ENCODE measurements around the gene PKP3. TPM values are rescaled to one million over a fixed set of nuclear protein-coding genes. Genes with fewer than 3 reads are reported as not detected.
"Not testable (repeated sequence)": the region's sequence is repeated elsewhere in the genome, so short reads cannot be mapped to it uniquely, and the experiment has no call there.

Gene PKP3
- total RNA-seq, 2 experiments from 2014 or later: not detected

GRCh38 chr11:406796-407650 is 13.0 kb downstream of the PKP3 start:
- no peaks in the 10 kb centered on the region for H3K9me3 Mint-ChIP-seq
- peak; percentile 91 for DNase-seq

DNA sequence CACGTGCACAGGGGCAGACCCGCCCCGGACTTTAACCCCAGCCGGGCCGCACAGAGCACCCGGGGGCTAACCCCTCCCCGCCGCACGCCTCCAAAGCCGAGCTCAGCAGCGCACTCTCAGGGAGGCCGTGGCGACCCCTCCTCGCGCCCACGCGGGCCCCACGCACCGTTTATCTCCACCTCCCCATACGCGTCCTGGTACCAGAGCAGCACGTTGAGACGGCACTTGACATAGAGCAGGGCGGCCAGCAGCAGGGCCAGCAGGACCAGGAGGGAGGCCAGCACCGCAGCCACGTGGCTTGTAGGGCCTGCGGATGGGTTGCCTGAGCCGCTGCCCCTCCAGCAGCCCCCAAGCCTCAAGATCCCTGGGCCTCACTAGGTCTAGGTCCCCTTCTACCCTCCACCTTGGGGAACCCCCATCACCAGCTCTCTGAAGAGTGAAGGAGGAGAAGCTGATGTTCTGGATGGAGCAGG is 13.7 kb downstream of the PKP3 start:
- CTCF ChIA-PET: interaction anchor here (0.9 to 2.4 kb wide), 5 partner anchors 9 to 111 kb away, joined by 3 to 21 read pairs (median 4); partner anchors contain the start of gene PTDSS2
- Mint-ChIP-seq H3K4me1 (ENCODE audit: low read depth) (peaks cover 2% of the 10 kb centered on the region), H3K9me3 (no peaks in the 10 kb centered on the region), H3K27me3 (ENCODE audit: low read depth) (no peaks in the 10 kb centered on the region), H3K27ac (no peak overlapping the region), H3K36me3 (ENCODE audit: low read depth) (peaks cover 1% of the 10 kb centered on the region), H3K4me3 (peak overlapping the region; percentile 36)
- no peak for DNase-seq
- intact Hi-C loops (cut with micrococcal nuclease): loop anchor here (1.0 to 2.0 kb wide), 6 partner anchors 8 to 169 kb away; partner anchors contain the start of gene PHRF1

More at GRCh38 chr11:406796-407650, 13.0 kb downstream of the PKP3 start:
- Mint-ChIP-seq H3K36me3 (ENCODE audit: low read depth) (peaks cover 1% of the 10 kb centered on the region), H3K27ac (no peak overlapping the region), H3K27me3 (ENCODE audit: low read depth) (no peaks in the 10 kb centered on the region), H3K4me3 (peak overlapping the region; percentile 58), H3K4me1 (ENCODE audit: low read depth) (peaks cover 2% of the 10 kb centered on the region)
- intact Hi-C loops (cut with micrococcal nuclease): loop anchor here (1.0 to 2.0 kb wide), 6 partner anchors 8 to 169 kb away; partner anchors contain the start of gene PHRF1
- CTCF ChIA-PET: interaction anchor here (0.7 to 2.4 kb wide), 6 partner anchors 10 to 112 kb away, joined by 3 to 21 read pairs (median 4); partner anchors contain the start of gene PTDSS2

- intact Hi-C loops (cut with micrococcal nuclease): no loop called here
- H3K9me3 Mint-ChIP-seq: no peaks in the 10 kb centered on the region
- peak overlapping the region; percentile 34 for H3K4me3 Mint-ChIP-seq
- DNase-seq: no peak
- H3K36me3 Mint-ChIP-seq (ENCODE audit: low read depth): peaks cover 1% of the 10 kb centered on the region
- no peak overlapping the region for H3K27ac Mint-ChIP-seq
- peaks cover 9% of the 10 kb centered on the region for H3K4me1 Mint-ChIP-seq (ENCODE audit: low read depth)
- CTCF ChIA-PET: interaction anchor here (2.4 kb wide), 1 partner anchor 41 kb away, joined by 21 read pairs; the partner anchor contains the start of gene PTDSS2
- H3K27me3 Mint-ChIP-seq (ENCODE audit: low read depth): no peaks in the 10 kb centered on the region
These were observed 14.4 kb downstream of the PKP3 start for GRCh38 chr11:408154-409007.

DNA sequence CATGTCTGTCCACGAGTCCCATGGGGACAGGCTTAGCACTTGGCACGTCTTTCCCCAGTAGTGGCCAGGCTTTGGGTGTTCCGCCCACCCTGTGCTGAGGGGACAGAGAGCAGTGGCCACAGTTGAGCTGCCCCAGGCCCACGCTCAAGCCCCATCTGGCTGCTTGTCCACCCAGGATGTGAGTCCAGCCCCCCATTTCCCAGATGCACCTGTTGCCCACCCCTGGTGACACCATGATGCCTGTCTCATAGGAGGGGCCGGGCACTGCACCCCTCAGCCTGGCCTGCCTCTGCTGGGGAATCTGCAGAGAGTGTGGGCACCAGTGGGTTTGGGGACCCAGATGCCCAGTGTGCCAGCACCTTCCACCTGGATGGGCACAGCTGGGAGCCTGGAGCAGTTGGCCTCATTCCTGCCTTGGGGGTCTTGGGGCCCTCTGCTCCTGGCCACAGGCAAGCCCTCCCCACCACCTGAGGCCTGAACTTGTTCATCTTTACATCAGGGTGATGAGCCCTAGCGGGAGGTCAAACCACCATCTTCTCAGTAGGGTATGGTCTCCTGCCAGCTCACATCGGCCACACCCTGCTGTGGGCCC is 15.1 kb downstream of the PKP3 start:
- Mint-ChIP-seq H3K27me3 (ENCODE audit: low read depth) (no peaks in the 10 kb centered on the region), H3K4me1 (ENCODE audit: low read depth) (peaks cover 12% of the 10 kb centered on the region), H3K9me3 (no peaks in the 10 kb centered on the region), H3K27ac (no peak overlapping the region), H3K4me3 (no peak overlapping the region), H3K36me3 (ENCODE audit: low read depth) (peaks cover 1% of the 10 kb centered on the region)
- intact Hi-C loops (cut with micrococcal nuclease): no loop called here
- DNase-seq: no peak
- CTCF ChIA-PET: no interaction called here

DNA sequence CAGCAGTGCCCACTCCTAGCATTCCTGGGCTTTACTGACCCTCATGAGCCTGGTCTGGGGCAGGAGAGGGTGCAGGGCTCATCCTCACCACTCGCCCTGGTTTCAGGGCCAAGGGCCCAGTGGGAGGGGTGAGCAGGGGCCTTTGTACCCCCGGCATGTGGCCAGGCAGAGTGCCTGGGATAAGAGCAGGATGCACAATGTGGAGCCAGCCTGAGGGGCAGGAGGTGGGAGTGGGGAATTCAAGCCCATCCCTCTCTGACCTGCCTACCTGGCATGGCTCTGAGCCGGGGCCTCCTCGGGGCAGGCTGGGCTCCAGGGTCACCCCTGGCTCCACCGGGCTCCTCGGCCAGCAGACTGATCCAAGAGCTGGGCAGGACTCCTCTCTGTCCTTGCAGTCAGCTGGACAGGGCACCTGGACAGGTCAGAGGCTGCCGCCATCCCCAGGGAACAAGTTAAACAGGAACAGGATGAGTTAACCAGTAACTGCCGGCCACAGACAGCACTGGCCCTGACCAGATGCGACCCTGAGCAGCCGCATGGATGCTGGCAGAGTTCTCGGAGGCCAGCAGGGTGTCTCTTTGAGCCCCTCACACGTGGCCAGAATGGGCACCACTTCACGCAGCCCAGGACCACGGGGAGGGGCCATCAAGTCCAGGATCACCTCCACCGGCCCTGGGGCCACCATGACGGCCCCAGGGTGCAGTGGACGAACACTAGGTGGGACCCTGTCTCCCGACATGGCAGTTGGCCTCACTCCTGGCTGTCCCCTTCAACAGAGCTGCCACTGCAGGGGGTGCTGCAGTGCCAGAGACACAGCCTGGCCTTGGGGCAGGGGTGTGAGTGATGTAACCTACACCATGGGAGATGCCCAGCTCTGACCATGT is 15.8 kb downstream of the PKP3 start:
- no peak overlapping the region for H3K4me3 Mint-ChIP-seq
- CTCF ChIA-PET: interaction anchor here (1.1 kb wide), 1 partner anchor 39 kb away, joined by 3 read pairs; no protein-coding TSS in a partner anchor

GRCh38 chr11:410711-411110 is 16.7 kb downstream of the PKP3 start:
- H3K9me3 Mint-ChIP-seq; H3K27me3 Mint-ChIP-seq (ENCODE audit: low read depth); H3K4me3 Mint-ChIP-seq; DNase-seq; H3K36me3 Mint-ChIP-seq (ENCODE audit: low read depth); intact Hi-C loops (cut with micrococcal nuclease); H3K27ac Mint-ChIP-seq: not testable (repeated sequence)
- peaks cover 24% of the 10 kb centered on the region for H3K4me1 Mint-ChIP-seq (ENCODE audit: low read depth)
- CTCF ChIA-PET: interaction anchor here (1.1 kb wide), 1 partner anchor 38 kb away, joined by 3 read pairs; no protein-coding TSS in a partner anchor

More for the DNA sequence above, 15.8 kb downstream of the PKP3 start:
- Mint-ChIP-seq H3K4me1 (ENCODE audit: low read depth) (peaks cover 19% of the 10 kb centered on the region), H3K36me3 (ENCODE audit: low read depth) (peaks cover 1% of the 10 kb centered on the region), H3K9me3 (no peaks in the 10 kb centered on the region), H3K27me3 (ENCODE audit: low read depth) (no peaks in the 10 kb centered on the region), H3K27ac (no peak overlapping the region)
- DNase-seq: no peak
- intact Hi-C loops (cut with micrococcal nuclease): no loop called here

DNA sequence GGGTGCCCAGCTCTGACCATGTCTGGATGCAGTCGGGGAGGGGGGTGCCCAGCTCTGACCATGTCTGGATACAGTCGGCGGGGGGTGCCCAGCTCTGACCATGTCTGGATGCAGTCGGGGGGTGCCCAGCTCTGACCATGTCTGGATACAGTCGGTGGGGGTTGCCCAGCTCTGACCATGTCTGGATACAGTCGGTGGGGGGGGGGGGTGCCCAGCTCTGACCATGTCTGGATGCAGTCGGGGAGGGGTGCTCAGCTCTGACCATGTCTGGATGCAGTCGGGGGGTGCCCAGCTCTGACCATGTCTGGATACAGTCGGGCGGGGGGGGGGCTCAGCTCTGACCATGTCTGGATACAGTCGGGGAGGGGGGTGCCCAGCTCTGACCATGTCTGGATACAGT is 17.5 kb downstream of the PKP3 start:
- H3K27me3 Mint-ChIP-seq (ENCODE audit: low read depth); H3K9me3 Mint-ChIP-seq; intact Hi-C loops (cut with micrococcal nuclease); DNase-seq; H3K36me3 Mint-ChIP-seq (ENCODE audit: low read depth); CTCF ChIA-PET; H3K4me3 Mint-ChIP-seq; H3K27ac Mint-ChIP-seq: not testable (repeated sequence)
- H3K4me1 Mint-ChIP-seq (ENCODE audit: low read depth): peaks cover 30% of the 10 kb centered on the region

GRCh38 chr11:412641-413119 is 18.7 kb downstream of the PKP3 start:
- intact Hi-C loops (cut with micrococcal nuclease): no loop called here
- no peak for DNase-seq
- Mint-ChIP-seq H3K27me3 (ENCODE audit: low read depth) (no peaks in the 10 kb centered on the region), H3K4me1 (ENCODE audit: low read depth) (peaks cover 30% of the 10 kb centered on the region), H3K36me3 (ENCODE audit: low read depth) (no peaks in the 10 kb centered on the region), H3K4me3 (no peak overlapping the region), H3K9me3 (no peaks in the 10 kb centered on the region), H3K27ac (no peak overlapping the region)
- CTCF ChIA-PET: interaction anchor here (1.2 kb wide), 1 partner anchor 36 kb away, joined by 6 read pairs; no protein-coding TSS in a partner anchor

DNA sequence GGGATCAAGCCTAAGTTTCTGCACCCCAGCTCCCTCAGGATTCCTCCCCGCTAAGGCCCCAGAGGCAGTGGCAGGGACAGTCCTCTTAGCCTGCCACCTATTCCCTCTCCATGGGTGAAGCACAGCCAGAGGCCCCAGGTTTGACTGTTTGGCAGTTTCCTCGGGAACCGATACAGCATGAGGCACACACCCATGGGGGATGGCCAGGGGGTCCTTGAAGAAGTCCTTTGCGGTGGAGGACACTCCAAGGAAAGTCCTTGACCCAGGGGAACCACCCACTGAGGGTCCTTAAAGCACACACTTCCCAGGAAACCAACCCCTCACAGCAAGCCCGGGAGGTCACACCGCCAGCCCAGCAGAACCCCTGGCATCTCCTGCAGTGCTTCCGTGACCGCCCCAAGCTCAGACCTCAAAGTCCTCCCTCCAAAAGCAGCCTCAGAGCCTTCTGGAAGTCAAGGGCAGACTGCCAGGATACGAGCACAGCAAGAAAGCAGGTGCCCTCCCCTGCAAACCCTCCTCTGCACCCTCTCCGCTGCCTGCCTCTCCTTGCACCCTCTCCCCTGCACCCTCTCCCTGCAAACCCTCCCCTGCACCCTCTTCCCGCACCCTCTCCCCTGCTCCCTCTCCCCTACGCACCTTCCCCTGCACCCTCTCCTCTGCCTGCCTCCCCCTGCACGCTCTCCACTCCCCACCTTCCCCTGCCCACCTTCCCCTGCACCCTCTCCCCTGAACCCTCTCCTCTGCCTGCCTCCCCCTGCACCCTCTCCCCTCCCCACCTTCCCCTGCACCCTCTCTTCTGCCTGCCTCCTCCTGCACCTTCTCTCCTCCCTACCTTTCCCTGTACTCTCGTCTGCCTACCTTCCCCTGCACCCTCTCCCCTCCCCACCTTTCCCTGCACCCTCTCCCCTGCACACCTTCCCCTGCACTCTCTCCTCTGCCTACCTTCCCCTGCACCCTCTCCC is 19.4 kb downstream of the PKP3 start:
- Mint-ChIP-seq H3K27ac (no peak overlapping the region), H3K27me3 (ENCODE audit: low read depth) (no peaks in the 10 kb centered on the region), H3K4me1 (ENCODE audit: low read depth) (peaks cover 30% of the 10 kb centered on the region), H3K9me3 (no peaks in the 10 kb centered on the region), H3K36me3 (ENCODE audit: low read depth) (no peaks in the 10 kb centered on the region), H3K4me3 (peak overlapping the region; percentile 27)
- DNase-seq: peak; percentile 51
- CTCF ChIA-PET: interaction anchor here (1.2 kb wide), 1 partner anchor 35 kb away, joined by 6 read pairs; no protein-coding TSS in a partner anchor
- intact Hi-C loops (cut with micrococcal nuclease): loop anchor here (2.0 kb wide), 2 partner anchors 93 to 207 kb away; partner anchors contain the start of genes BET1L, RIC8A and RNH1

DNA sequence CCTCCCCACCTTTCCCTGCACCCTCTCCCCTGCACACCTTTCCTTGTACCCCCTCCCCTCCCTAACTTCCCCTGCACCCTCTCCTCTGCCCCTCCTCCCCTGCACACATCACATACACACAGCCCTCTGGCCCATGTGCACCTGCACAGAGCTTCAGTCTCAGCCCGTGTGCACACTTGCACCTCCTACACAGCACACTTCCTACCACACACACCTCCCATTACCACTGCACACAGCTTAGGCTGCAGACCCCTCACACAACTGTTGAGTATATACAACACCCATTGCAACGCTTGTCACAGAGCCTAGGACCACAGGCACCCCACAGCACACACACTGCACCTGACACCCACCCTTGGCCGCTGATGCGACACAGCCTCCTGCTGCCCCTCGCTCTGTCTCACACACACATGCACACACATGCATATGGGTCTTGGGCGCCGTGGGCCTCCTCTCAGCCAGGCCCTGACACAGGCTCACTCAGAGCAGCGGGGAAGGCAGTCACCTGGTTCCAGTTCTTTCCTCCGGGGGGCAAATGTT is 20.4 kb downstream of the PKP3 start:
- DNase-seq: no peak
- Mint-ChIP-seq H3K27ac (peak overlapping the region; percentile 89), H3K36me3 (ENCODE audit: low read depth) (no peaks in the 10 kb centered on the region), H3K4me1 (ENCODE audit: low read depth) (peaks cover 30% of the 10 kb centered on the region), H3K9me3 (no peaks in the 10 kb centered on the region), H3K27me3 (ENCODE audit: low read depth) (no peaks in the 10 kb centered on the region), H3K4me3 (peak overlapping the region; percentile 86)
- CTCF ChIA-PET: interaction anchor here (0.5 to 2.6 kb wide), 2 partner anchors 34 to 128 kb away, joined by 3 to 10 read pairs; no protein-coding TSS in a partner anchor
- intact Hi-C loops (cut with micrococcal nuclease): loop anchor here (2.0 kb wide), 2 partner anchors 92 to 208 kb away; partner anchors contain the start of genes BET1L, RIC8A and RNH1

All from activated naive CD4-positive, alpha-beta T cell treated with anti-CD3 and anti-CD28 coated beads for 36 hours (primary cell).